Fibroblast of mammary gland (primary cell): ENCODE measurements around the gene FRMPD1.

ENCODE experiments used
- DNase-seq: peaks from one replicate; pipeline ENCODE4 v3.0.0-alpha.2; 2010; ENCODE audit warnings: low read depth
- H3K4me3 ChIP-seq: 2 replicates; pipeline ENCODE4 v1.5.1; 2011; ENCODE audit warnings: low read depth, mild to moderate bottlenecking, low read length, moderate library complexity; ENCODE audit not compliant: control insufficient read depth
- TF ChIP-seq, protein P1 (sequence below): conservative IDR thresholded peaks from 2 replicates; pipeline ENCODE4 v1.5.1; 2011; ENCODE audit warnings: low read depth, low read length, inconsistent platforms; ENCODE audit not compliant: control insufficient read depth, insufficient read depth

The FRMPD1 gene

GRCh38 chr9:37727013-37727412 lies 76.3 kb downstream of the FRMPD1 start:
- no peak overlapping the region for H3K4me3 ChIP-seq
- DNase-seq: no peak
- TF ChIP-seq, protein P1, sequence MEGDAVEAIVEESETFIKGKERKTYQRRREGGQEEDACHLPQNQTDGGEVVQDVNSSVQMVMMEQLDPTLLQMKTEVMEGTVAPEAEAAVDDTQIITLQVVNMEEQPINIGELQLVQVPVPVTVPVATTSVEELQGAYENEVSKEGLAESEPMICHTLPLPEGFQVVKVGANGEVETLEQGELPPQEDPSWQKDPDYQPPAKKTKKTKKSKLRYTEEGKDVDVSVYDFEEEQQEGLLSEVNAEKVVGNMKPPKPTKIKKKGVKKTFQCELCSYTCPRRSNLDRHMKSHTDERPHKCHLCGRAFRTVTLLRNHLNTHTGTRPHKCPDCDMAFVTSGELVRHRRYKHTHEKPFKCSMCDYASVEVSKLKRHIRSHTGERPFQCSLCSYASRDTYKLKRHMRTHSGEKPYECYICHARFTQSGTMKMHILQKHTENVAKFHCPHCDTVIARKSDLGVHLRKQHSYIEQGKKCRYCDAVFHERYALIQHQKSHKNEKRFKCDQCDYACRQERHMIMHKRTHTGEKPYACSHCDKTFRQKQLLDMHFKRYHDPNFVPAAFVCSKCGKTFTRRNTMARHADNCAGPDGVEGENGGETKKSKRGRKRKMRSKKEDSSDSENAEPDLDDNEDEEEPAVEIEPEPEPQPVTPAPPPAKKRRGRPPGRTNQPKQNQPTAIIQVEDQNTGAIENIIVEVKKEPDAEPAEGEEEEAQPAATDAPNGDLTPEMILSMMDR: no peak

DNA sequence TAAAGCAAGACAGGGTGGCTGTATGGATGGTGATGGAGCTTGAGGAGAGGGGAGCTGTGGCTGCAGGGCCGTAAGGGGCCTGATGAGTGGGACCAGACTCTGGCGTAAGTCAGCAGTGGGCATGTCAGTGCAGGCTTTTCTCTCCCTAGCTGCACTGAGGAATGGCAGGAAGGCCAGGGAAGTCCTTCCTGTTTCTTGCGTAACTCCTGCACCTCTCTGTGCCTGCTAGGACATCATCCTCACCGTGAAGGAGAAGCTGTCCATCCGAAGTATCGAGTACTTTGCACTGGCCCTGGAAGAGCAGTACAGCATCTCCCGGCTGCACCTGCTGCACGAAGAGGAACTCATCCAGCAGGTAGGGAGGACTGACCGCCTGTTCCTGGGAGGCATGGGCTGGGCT lies 78.7 kb downstream of the FRMPD1 start:
- TF ChIP-seq, protein P1: no peak
- no peak for DNase-seq
- no peak overlapping the region for H3K4me3 ChIP-seq

DNA sequence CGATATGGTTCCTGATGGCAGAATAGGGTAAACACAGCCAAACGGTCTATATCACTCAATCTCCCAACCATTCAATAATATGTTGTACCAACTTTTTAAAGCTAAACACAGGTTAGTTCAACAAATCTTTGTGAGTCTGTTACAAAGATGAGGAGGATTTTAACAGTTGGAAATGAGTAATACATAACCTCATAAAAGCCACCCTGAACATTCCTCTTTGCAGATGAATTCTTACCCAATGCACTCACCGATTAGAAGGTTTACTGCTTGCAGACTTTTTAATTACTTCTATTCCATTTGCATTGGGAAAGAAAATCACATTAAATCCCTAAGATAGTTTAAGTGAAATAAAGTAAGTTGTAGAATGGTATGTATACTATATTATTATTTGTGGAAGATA lies 79.5 kb downstream of the FRMPD1 start:
- H3K4me3 ChIP-seq: no peak overlapping the region
- DNase-seq: no peak

GRCh38 chr9:37730839-37731238 lies 80.1 kb downstream of the FRMPD1 start:
- DNase-seq: no peak
- TF ChIP-seq, protein P1: no peak
- no peak overlapping the region for H3K4me3 ChIP-seq

More for the DNA sequence above, 79.5 kb downstream of the FRMPD1 start:
- TF ChIP-seq, protein P1: no peak

DNA sequence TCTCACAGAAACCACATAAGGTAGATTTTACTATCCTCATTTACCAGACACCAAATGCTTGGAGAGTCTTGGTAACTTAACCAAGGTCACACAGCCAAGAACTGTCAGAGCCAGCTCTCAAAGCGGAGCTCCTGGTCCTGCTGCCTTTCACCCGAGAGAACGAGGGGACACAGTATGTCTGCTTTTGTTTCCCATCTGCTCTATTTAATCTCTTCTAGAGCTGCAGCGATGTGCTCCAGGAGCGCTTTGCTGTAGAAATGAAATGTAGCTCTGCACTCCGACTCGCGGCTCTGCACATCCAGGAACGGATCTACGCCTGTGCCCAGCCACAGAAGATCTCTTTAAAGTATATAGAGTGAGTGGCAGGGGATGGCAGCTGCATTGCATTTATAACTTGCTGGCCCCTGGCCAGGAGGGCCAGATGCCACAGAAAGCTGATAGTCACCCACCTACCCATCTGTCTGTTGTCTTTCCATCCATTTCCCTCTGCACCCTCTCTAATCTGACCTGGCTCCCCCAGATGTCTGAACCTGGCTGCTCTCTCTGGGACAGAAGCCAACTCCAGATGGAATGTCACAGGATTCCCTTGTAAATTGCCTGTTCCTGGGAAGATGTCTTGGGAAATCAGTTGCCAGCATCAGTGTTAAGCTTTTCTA lies 81.5 kb downstream of the FRMPD1 start:
- TF ChIP-seq, protein P1: no peak
- DNase-seq: no peak
- H3K4me3 ChIP-seq: no peak overlapping the region

DNA sequence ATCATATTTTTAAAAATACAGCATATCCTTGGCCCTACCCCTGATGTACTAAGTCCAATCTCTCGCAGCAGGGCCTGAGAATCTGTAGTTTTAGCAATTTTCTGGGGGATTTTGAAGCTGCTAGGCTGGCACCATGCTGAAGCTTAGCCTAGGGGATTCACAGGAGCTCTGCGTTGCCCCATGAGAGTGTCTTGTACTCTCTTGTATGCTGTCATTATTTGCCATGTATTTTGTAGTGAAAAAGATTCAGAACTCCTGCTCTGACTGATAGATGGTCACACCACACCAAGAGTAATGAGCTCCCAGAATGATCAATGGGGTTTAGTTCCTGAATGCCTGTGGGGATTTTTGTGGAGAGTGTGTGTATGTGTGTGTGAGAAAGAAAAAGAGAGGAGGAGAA lies 82.2 kb downstream of the FRMPD1 start:
- TF ChIP-seq, protein P1: no peak
- H3K4me3 ChIP-seq: no peak overlapping the region
- DNase-seq: no peak

DNA sequence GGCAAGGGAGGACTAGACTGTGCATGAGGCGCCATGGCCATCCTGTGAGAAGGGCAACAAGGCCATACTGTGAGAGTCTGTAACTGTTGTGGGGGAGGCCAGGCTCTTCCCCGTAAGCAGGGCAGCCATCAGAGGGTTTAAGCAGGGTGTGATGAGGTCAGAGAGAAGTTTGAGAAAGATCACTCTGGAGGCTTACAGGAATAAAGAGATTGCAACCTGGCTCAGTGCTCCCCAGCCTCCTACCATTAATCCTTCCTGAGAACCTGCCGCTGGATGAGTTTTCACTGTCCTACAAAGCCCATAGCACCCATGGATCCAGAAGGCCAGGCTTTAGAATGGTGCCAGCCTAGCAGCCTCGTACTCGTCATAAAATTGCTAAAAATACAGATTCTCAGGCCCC lies 88.5 kb downstream of the FRMPD1 start:
- H3K4me3 ChIP-seq: no peak overlapping the region
- DNase-seq: no peak
- TF ChIP-seq, protein P1: no peak
